Nephron progenitor cell (in vitro differentiated cells): ENCODE measurements around the gene STMN1.
"Not testable (repeated sequence)": the region's sequence is repeated elsewhere in the genome, so short reads cannot be mapped to it uniquely, and the experiment has no call there.

Source experiments
- DNase-seq: peaks from one replicate; pipeline ENCODE4 v3.0.0; 2021
- H3K27ac Mint-ChIP-seq: 2 replicates; pipeline ENCODE4 v1.8.0; 2021; ENCODE audit warnings: mild to moderate bottlenecking, moderate library complexity, mixed read lengths
- H3K27me3 Mint-ChIP-seq: 2 replicates; pipeline ENCODE4 v1.8.0; 2021; ENCODE audit warnings: mild to moderate bottlenecking, low read depth, mixed read lengths; ENCODE audit not compliant: poor library complexity
- H3K36me3 Mint-ChIP-seq: 2 replicates; pipeline ENCODE4 v1.8.0; 2021; ENCODE audit warnings: low read depth, mixed read lengths
- H3K4me1 Mint-ChIP-seq: 2 replicates; pipeline ENCODE4 v1.8.0; 2021; ENCODE audit warnings: mixed read lengths
- H3K4me3 Mint-ChIP-seq: 2 replicates; pipeline ENCODE4 v1.8.0; 2021; ENCODE audit warnings: mild to moderate bottlenecking, moderate library complexity, mixed read lengths
- H3K9me3 Mint-ChIP-seq: 2 replicates; pipeline ENCODE4 v1.8.0; 2021; ENCODE audit warnings: mild to moderate bottlenecking, moderate library complexity, mixed read lengths
- CTCF ChIP-seq: fragments of 200-600 bp; sonication (generic); IDR thresholded peaks from 2 replicates; pipeline ENCODE4 v1.5.0; 2021; ENCODE audit warnings: antibody characterized with exemption

Gene STMN1

GRCh38 chr1:25947027-25947426, 40.8 kb upstream of the STMN1 start:
- no peak for TF ChIP-seq CTCF
- Mint-ChIP-seq H3K36me3 (peaks cover 17% of the 10 kb centered on the region), H3K4me1 (no peaks in the 10 kb centered on the region), H3K27ac (no peak overlapping the region), H3K4me3 (no peak overlapping the region), H3K27me3 (peaks cover 5% of the 10 kb centered on the region), H3K9me3 (peaks cover 20% of the 10 kb centered on the region)
- no peak for DNase-seq

- TF ChIP-seq CTCF = no peak
- Mint-ChIP-seq H3K4me3 (no peak overlapping the region), H3K27ac (no peak overlapping the region), H3K36me3 (peaks cover 17% of the 10 kb centered on the region), H3K9me3 (peaks cover 20% of the 10 kb centered on the region), H3K4me1 (no peaks in the 10 kb centered on the region), H3K27me3 (peaks cover 7% of the 10 kb centered on the region)
- DNase-seq = no peak
Observed at GRCh38 chr1:25945761-25946160, 39.5 kb upstream of the STMN1 start.

GRCh38 chr1:25944986-25945385, 38.8 kb upstream of the STMN1 start:
- H3K9me3 Mint-ChIP-seq = peaks cover 20% of the 10 kb centered on the region
- H3K36me3 Mint-ChIP-seq = peaks cover 17% of the 10 kb centered on the region
- no peak for TF ChIP-seq CTCF
- no peak for DNase-seq
- H3K4me1 Mint-ChIP-seq = peaks cover 5% of the 10 kb centered on the region
- peaks cover 6% of the 10 kb centered on the region for H3K27me3 Mint-ChIP-seq
- H3K27ac Mint-ChIP-seq = no peak overlapping the region
- H3K4me3 Mint-ChIP-seq = no peak overlapping the region

- not testable (repeated sequence) for DNase-seq, H3K27ac Mint-ChIP-seq, H3K27me3 Mint-ChIP-seq, H3K4me3 Mint-ChIP-seq
- Mint-ChIP-seq H3K36me3 (peaks cover 17% of the 10 kb centered on the region), H3K9me3 (peaks cover 20% of the 10 kb centered on the region), H3K4me1 (peaks cover 12% of the 10 kb centered on the region)
Observed at GRCh38 chr1:25943511-25943910, 37.3 kb upstream of the STMN1 start.

- DNase-seq = no peak
- H3K4me3 Mint-ChIP-seq = no peak overlapping the region
- H3K9me3 Mint-ChIP-seq = no peaks in the 10 kb centered on the region
- H3K36me3 Mint-ChIP-seq = no peaks in the 10 kb centered on the region
- H3K27me3 Mint-ChIP-seq = peaks cover 6% of the 10 kb centered on the region
- peaks cover 29% of the 10 kb centered on the region for H3K4me1 Mint-ChIP-seq
- no peak overlapping the region for H3K27ac Mint-ChIP-seq
- no peak for TF ChIP-seq CTCF
Observed at GRCh38 chr1:25936947-25937346, 30.7 kb upstream of the STMN1 start.

- DNase-seq = no peak
Observed at GRCh38 chr1:25933479-25934365, 27.5 kb upstream of the STMN1 start.

GRCh38 chr1:25932811-25933400, 26.7 kb upstream of the STMN1 start:
- Mint-ChIP-seq H3K27ac (peak overlapping the region; percentile 78), H3K4me1 (peaks cover 22% of the 10 kb centered on the region), H3K27me3 (peaks cover 12% of the 10 kb centered on the region)
- H3K4me3 Mint-ChIP-seq, H3K9me3 Mint-ChIP-seq, H3K36me3 Mint-ChIP-seq, DNase-seq: not testable (repeated sequence)

More at GRCh38 chr1:25933479-25934365, 27.5 kb upstream of the STMN1 start:
- TF ChIP-seq CTCF = no peak
- H3K27ac Mint-ChIP-seq = peak overlapping the region; percentile 78
- H3K9me3 Mint-ChIP-seq = no peaks in the 10 kb centered on the region
- no peak overlapping the region for H3K4me3 Mint-ChIP-seq
- H3K36me3 Mint-ChIP-seq = no peaks in the 10 kb centered on the region
- peaks cover 17% of the 10 kb centered on the region for H3K4me1 Mint-ChIP-seq
- peaks cover 12% of the 10 kb centered on the region for H3K27me3 Mint-ChIP-seq
